HCT116 (cell line): ENCODE data around the gene NBEAL2. TPM values are rescaled to one million over a fixed set of nuclear protein-coding genes. Genes with fewer than 3 reads are reported as not detected.

Experiments
- ATAC-seq: fragments of 200-7000 bp; cut with Tn5 transposase; 2 replicates; pipeline ENCODE4 v1.9.1; 2020; ENCODE audit warnings: mild to moderate bottlenecking, moderate library complexity
- BruUV-seq: library from RNA; stranded (reverse); fragments of 400-500 nt; replicated peaks from 2 replicates; lab custom pipeline; 2021; lab: Mats Ljungman, UMichigan
- CTCF ChIA-PET: fragments of 300-600 bp; sonication (Branson Sonifier 250); formaldehyde crosslinking; loops from one replicate; lab custom pipeline; 2021; ENCODE audit warnings: antibody characterized with exemption; lab: Charles Lee
- POLR2A ChIA-PET: fragments of 300-600, 350-600 bp; sonication (Branson Sonifier 250); formaldehyde crosslinking; loops from one replicate; lab custom pipeline; 2021; ENCODE audit warnings: antibody characterized with exemption; lab: Charles Lee
- RAD21 ChIA-PET, 2 experiments: fragments of 300-600 bp; sonication (Branson Sonifier 250); formaldehyde crosslinking; loops; one replicate each; lab custom pipeline; 2023; ENCODE audit warnings: low total read pairs in 2 of 2; ENCODE audit not compliant: uncharacterized antibody in 2 of 2, unreplicated experiment in 2 of 2, low non-redundant PET in 1 of 2; lab: Charles Lee
- DNase-seq: peaks from one replicate; pipeline ENCODE4 v3.0.0-alpha.2; 2010; ENCODE audit warnings: low read depth, low spot score
- H2AFZ ChIP-seq: fragments of 200-600 bp; shearing (Covaris generic), sonication (generic); 2 replicates; pipeline ENCODE4 v1.6.1; 2017; ENCODE audit warnings: low read depth, mixed run types, mixed read lengths, antibody characterized with exemption, low read length; ENCODE audit not compliant: poor library complexity, severe bottlenecking
- H3K27ac ChIP-seq: 2 replicates; pipeline ENCODE4 v1.5.1; 2012; ENCODE audit warnings: low read depth, low read length
- H3K27me3 ChIP-seq: fragments of 200-600 bp; sonication (generic); 2 replicates; pipeline ENCODE4 v1.6.1; 2016; ENCODE audit warnings: mixed run types, low read length, mixed read lengths; ENCODE audit not compliant: insufficient read depth
- H3K36me3 ChIP-seq, 2 experiments: fragments of 200-500 bp in 1 of 2; fragments of 200-600 bp in 1 of 2; sonication (Bioruptor generic) in 1 of 2; sonication (generic) in 1 of 2; 2 replicates each; pipeline versions ENCODE4 v1.5.1 to v1.6.1; 2014 to 2016; ENCODE audit warnings: low read length in 2 of 2, inconsistent platforms in 1 of 2, mixed read lengths in 1 of 2, mixed run types in 1 of 2; ENCODE audit not compliant: insufficient read depth in 2 of 2, control insufficient read depth in 1 of 2
- H3K4me1 ChIP-seq, 2 experiments: fragments of 200-600 bp in 1 of 2; sonication (generic) in 1 of 2; 2 replicates each; pipeline versions ENCODE4 v1.5.1 to v1.6.1; 2012 to 2017; ENCODE audit warnings: low read length in 2 of 2, inconsistent platforms in 1 of 2, mild to moderate bottlenecking in 1 of 2, mixed read lengths in 1 of 2, mixed run types in 1 of 2, moderate library complexity in 1 of 2; ENCODE audit not compliant: insufficient read depth in 2 of 2, control insufficient read depth in 1 of 2
- H3K4me2 ChIP-seq: fragments of 200-600 bp; sonication (generic); 2 replicates; pipeline ENCODE4 v1.6.1; 2017; ENCODE audit warnings: mixed run types, low read length, mixed read lengths
- H3K4me3 ChIP-seq, 2 experiments: fragments of 200-600 bp in 1 of 2; sonication (generic) in 1 of 2; replicated peaks in 1 of 2; 2 replicates each; pipeline ENCODE4 v1.5.1; 2011 to 2016; ENCODE audit warnings: low read length in 2 of 2, control low read depth in 1 of 2, low read depth in 1 of 2, mild to moderate bottlenecking in 1 of 2, mixed read lengths in 1 of 2, mixed run types in 1 of 2
- H3K79me2 ChIP-seq: fragments of 200-600 bp; sonication (generic); 2 replicates; pipeline ENCODE4 v1.6.1; 2017; ENCODE audit warnings: mild to moderate bottlenecking, mixed run types, low read length, moderate library complexity, mixed read lengths; ENCODE audit not compliant: insufficient read depth
- H3K9ac ChIP-seq: fragments of 200-600 bp; sonication (generic); 2 replicates; pipeline ENCODE4 v1.6.1; 2016; ENCODE audit warnings: low read length, mixed read lengths
- H3K9me2 ChIP-seq: fragments of 200-600 bp; sonication (generic), shearing (Covaris generic); 2 replicates; pipeline ENCODE4 v1.6.1; 2017; ENCODE audit warnings: mixed run types, mild to moderate bottlenecking, moderate library complexity; ENCODE audit not compliant: insufficient read depth
- H3K9me3 ChIP-seq, 2 experiments: fragments of 200-500 bp in 1 of 2; fragments of 200-600 bp in 1 of 2; sonication (Bioruptor generic) in 1 of 2; sonication (generic) in 1 of 2; 2 replicates each; pipeline ENCODE4 v1.6.1; 2014 to 2017; ENCODE audit warnings: low read length in 2 of 2, mixed read lengths in 2 of 2, inconsistent platforms in 1 of 2, low read depth in 1 of 2, mild to moderate bottlenecking in 1 of 2, mixed run types in 1 of 2, moderate library complexity in 1 of 2; ENCODE audit not compliant: control insufficient read depth in 1 of 2, insufficient read depth in 1 of 2
- H4K20me1 ChIP-seq: fragments of 200-600 bp; sonication (generic), shearing (Covaris generic); 2 replicates; pipeline ENCODE4 v1.6.1; 2017; ENCODE audit warnings: mixed run types, mild to moderate bottlenecking, moderate library complexity; ENCODE audit not compliant: insufficient read depth
- ATF3 ChIP-seq: IDR thresholded peaks from 2 replicates; pipeline ENCODE4 v1.6.1; 2012
- REST ChIP-seq: IDR thresholded peaks from 2 replicates; pipeline ENCODE4 v1.6.1; 2012; ENCODE audit warnings: low read depth
- intact Hi-C: fragments of 100-400 bp; cut with micrococcal nuclease; formaldehyde crosslinking; loops from 2 replicates; pipeline ENCODE4 v1.10.0; 2022
- total RNA-seq: library from RNA; stranded (reverse); gene quantifications from one replicate; pipeline ENCODE4 v1.2.1, GENCODE V29; 2021; ENCODE audit not compliant: unreplicated experiment
- TF ChIP-seq, protein P1 (sequence below): IDR thresholded peaks from 2 replicates; pipeline ENCODE4 v1.6.1; 2012

NBEAL2 gene
- total RNA-seq, 1 experiment from 2014 or later, result 72.9 TPM

DNA sequence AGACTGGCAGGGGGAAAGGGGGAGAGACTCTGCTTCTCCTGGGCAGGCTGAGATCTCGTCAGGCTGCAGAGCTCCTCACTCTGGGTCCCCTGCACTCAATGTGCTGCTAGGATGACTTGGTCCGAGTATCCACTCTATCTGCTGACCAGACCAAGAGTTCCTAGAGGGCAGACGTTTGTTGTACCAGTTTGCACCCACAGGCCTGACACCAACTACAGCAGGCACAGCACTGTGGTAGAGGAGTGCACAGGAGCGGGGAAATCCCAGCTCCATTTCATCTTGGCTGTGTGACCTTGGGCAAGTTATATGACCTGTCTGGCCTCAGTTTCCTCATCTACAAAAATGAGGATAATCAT, 31.9 kb upstream of the NBEAL2 start:
- ATAC-seq, result no peak
- no TSS peak for BruUV-seq
- CTCF ChIA-PET, result interaction anchor here (1.3 to 1.8 kb wide), 2 partner anchors 12 to 24 kb away, joined by 4 to 7 read pairs; no protein-coding TSS in a partner anchor

More for the DNA sequence above, 31.9 kb upstream of the NBEAL2 start:
- Histone ChIP-seq H3K9ac (peak overlapping the region; percentile 21; the same call in 1 of the 2 replicates), H3K4me1 (peaks cover 68 to 95% of the 10 kb centered on the region in 2 experiments), H3K4me2 (peak overlapping the region; percentile 64), H3K27ac (no peak overlapping the region), H3K27me3 (no peaks in the 10 kb centered on the region), H3K79me2 (peaks cover 98% of the 10 kb centered on the region), H3K4me3 (peak overlapping the region in 1 of 2 experiments; percentile 4; a peak in 2 of 4 replicates)
- RAD21 ChIA-PET, result interaction anchor here in 1 of 2 experiments (1.3 kb wide), 1 partner anchor 32 kb away, joined by 3 read pairs; the partner anchor contains the start of gene NBEAL2
- DNase-seq, result no peak
- TF ChIP-seq, protein P1, sequence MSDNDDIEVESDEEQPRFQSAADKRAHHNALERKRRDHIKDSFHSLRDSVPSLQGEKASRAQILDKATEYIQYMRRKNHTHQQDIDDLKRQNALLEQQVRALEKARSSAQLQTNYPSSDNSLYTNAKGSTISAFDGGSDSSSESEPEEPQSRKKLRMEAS, result no peak
- TF ChIP-seq ATF3 (no peak), REST (no peak)
- TF ChIP-seq, all 23 proteins: peak for 0
- H2AFZ ChIP-seq, result no peak overlapping the region
- H3K9me3 ChIP-seq, result no peaks in the 10 kb centered on the region
- POLR2A ChIA-PET, result interaction anchor here (0.7 to 1.9 kb wide), 3 partner anchors 12 to 29 kb away, joined by 3 to 5 read pairs (median 4); partner anchors contain the start of gene CCDC12
- no peaks in the 10 kb centered on the region for H3K9me2 ChIP-seq
- peaks cover 0 to 9% of the 10 kb centered on the region in 2 experiments; a peak in 1 of 4 replicates for H3K36me3 ChIP-seq
- intact Hi-C loops, result no loop called here
- peaks cover 43% of the 10 kb centered on the region; the same call in 1 of the 2 replicates for H4K20me1 ChIP-seq
